ENCODE measurements around the gene NCK2.

NCK2 gene

DNA sequence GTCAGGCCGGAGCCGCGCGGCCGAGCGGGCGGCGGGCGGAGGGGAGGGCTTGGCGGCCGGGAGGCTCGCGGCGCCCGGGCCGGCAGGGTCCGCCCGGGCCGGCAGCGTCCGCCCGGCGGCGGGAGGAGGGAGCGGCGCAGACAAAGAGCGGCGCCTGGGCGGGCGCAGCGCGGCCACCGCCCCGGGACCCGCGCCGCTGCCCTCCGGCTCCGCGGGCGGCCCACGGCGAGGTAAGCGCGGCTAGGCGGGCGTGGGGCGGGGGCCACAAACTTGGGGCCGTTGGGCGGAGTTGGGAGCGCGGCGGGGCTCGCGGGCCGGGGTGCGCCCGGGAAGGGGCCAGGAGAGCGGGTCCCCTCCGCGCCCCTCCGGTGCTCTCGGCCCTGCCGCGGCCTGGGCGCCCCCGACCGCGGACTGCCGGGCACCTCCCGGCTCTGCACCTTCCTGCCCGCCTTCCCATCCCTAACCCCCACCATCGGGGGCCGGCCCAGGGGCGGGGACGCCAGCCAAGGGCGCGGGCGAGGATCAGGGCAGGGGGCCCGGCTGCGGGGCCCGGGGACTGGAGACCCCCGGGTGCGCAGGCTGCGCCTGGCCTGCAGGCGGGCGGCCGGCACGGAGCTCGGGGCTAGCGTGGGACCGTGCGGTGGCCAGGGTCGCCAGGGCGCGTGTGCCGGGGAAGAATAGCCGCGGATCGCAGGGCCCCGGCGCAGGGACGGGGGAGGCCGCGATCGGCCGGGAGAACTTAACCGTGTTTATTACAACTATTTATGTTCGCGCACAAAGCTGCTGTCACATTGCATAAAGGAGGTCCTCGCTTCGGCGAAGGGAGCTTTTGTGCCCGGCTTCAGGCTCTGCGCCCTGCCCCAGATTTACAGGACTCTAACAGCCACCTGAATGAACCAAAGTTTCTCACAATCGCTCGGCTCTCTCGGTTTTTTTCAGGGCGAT lies at the start of gene NCK2:
NCK2 (plus strand) TSS at position 4 of the 945 bp plus-strand sequence. CDS start 110,152 bp downstream, outside the sequence.
- peak; percentile 45 for DNase-seq (ENCODE audit: low spot score)

DNA sequence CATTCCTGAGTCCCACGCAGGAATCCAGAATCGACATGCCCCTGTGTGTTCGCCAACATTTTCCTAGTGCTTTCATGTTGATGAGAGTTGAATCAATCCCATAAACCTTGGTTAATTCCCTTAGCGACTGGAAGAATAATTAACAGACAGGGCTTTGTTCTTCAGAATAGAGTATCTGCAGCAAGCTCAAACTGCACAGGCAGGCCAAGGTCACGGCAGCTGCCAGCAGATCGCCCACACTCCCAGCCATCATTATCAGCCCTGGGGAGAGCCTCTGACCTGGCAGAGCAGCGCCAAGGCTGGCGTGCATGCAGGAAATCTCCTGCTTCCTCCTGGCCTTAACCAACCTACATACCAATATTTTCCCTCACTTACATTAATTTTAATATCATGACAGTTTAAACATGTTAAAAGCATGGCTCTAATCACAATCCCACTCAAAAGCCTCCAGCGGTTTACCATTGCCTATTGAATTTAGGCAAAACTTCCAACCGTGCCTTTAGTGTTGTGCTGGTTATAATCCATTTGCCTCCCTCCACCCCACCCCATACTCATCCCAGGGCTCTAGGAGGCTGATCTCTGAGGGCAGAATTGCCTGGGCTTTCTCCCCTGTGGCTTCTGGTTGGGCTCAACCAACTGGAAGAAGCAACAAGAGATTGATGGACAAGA lies 46.8 kb upstream of the NCK2 start:
- DNase-seq (ENCODE audit: low spot score): no peak

DNA sequence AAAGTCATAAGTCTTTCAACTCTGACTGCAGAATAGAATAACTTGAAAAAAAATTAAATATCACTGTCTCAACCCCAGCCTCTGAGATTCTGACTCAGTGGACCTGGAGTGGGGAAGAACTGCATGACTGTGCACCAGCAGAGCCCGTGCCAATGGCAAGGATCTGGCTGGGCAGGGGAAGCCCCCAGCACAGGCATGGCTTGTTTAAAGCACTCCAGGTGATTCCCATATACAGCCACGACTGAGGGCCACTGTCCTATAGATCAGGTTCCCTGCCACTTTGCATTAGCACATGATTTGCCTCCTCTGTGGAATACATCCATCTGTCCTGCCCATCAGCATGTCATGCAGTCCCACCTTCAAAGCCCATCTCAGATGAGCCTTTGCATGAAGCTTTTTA lies 45.9 kb upstream of the NCK2 start:
- DNase-seq (ENCODE audit: low spot score): no peak

DNA sequence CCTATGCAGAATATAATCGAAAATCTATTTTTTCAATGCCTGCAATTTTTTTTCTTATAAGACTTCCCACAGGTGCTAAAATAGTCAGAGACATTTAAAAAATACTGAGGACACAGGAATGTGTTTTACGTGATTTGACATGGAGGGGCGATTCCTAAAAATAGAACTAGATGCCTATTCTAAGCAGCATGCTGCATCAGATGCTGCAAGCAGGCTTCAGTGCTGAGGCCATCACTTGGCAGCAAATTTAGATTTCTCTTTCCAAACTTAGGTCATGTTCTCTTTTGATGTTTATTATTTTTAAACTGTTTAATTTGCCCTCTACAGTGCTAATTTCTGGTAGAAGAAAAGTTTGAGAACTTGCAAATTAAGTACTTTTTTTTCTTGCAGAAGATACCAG lies 43.7 kb upstream of the NCK2 start:
- DNase-seq (ENCODE audit: low spot score): no peak

DNA sequence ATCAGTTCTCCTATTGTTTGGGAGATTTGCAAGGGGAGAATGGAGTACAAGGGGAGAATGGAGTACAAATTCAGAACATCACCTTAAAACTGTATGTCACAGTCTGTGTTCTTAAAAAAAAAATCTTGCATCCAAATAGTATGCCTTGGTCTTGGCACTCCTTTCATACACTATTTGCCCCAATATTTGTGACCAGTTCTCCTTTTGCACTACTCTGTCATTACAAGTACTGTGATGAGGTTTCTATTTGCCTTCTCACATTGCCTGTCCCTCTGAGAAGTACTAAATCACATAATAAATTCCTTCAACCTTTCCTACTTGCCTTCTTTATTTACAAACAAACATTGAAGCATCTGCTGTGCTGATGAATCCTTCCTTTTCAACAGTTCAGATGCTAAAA lies 36.0 kb upstream of the NCK2 start:
- no peak for DNase-seq (ENCODE audit: low spot score)

DNA sequence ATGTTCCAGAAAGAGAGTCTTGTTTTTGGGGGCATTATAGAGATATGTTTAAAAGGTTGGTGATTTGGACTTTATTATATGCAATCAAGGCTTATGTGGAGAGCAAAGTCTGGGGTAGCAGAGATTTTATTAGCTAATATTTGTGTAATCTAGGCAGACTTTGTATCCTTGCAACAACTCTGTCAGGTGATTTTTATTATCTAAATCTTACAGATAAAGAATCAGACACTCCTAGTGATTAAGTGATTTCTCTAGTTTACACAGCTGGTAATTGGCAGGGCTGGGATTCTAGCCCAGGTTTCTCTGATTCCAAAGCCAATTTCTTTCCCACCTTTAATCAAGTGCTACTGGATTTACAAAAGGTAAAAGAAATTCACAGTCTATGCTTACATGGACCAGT lies 33.3 kb upstream of the NCK2 start:
- no peak for DNase-seq (ENCODE audit: low spot score)

DNA sequence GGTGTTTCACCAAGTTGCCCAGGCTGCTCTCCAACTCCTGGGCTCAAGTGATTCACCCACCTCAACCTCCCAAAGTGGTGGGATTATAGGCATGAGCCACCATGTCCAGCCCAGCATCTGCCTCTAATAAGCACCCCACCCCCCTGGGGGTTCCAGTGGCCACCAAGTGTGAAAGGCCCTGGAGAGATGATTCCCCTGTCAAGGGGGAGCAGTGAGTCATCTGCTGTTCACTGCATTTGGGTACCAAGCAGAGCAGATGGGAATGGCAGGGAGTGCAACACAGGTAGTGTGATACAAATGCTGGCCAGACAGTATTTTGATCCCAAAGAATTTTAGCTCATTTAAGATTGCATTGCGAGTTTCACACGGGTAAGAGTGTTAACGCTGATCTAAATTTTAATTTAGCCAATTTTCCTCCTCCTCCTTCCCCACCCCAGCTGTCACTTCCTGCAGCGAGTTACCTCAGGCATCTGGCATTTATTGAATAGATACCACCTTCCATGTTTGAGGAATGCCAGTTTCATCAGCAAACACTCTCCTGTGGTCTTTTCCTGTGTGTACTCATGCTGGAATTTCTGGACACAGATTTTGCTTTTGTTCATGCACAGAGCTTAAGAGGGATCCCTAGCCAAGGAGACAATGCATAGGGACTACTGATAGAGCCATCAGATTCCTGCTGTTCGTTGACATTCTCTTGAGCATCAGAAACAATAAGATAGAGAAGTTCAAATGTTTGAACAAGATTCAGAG lies 32.4 kb upstream of the NCK2 start:
- no peak for DNase-seq (ENCODE audit: low spot score)

DNA sequence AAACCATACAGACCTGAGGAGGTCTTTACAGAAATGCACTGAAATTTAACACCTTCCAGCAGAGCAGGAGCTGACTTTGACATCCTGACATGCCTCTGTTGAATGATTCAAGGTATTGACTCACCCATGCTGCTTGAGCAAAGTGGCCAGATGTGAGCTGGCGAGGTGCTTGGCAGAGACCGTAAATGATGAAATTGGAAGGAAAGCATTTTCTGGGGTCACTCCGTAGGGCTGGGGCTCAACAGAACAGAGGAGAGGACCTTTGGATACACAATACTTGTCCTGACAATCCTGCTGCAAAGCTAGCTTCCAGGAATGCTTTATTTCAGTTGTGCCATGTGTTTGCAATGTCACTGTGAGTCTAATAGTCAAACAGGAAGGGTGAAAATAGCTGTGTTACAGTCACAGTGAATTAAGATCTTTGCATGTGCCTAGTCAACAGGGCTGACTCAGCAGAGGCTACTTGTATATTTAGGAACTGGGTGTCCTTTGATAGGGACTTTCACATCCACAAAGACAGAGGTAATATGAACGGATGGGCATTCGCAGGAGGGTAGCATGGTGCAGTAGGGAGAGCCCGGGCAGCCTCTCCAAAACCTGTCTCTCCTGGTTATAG lies 31.6 kb upstream of the NCK2 start:
- no peak for DNase-seq (ENCODE audit: low spot score)

DNA sequence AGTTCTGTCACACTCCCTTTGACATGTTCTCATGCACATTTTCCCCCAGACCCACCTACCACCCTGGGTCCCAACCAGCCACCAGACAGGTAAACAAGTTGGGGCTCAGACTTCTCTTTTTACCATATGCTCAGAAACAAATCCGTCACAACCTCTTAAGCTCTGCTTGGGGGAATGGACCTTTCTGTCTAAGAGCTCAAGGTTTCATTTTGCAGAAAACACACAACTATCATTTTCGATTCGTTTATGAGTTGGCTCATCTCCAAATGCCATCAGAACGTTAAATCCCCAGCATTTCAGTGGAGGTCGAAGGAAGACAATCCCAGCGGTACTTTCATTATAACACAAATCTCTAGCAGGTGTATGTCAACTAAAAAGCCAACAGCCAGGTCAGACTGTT lies 30.6 kb upstream of the NCK2 start:
- DNase-seq (ENCODE audit: low spot score): no peak

DNA sequence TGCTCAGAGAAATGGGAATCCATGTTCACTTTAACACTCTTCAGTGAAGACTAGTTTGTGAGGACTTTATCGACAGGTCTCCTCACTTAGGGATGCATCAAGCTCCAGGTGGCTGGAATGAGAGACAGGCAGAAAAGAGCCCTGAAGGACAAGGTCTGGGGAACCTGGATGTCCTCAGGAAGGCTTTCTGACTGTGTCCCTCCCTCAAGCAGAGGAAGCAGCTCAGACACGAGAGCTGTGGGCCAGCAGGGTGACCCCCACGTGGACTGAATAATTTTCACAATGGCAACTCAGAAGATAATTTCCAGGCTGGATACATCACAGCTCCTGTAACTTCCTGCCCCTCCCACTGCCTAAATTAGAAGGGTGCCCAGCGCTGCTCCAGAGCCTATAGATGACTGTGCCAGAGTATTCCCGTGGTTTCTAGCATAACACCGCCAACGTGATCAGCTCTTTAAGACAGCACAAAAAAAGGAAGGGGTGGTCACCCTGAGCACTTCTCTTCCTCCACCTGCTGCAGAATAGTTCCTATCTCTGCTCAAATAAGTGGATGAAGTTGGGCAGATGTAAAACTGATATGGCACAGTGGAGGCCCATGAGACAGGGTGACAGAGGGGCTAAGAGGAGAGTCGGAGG lies 25.7 kb upstream of the NCK2 start:
- no peak for DNase-seq (ENCODE audit: low spot score)

DNA sequence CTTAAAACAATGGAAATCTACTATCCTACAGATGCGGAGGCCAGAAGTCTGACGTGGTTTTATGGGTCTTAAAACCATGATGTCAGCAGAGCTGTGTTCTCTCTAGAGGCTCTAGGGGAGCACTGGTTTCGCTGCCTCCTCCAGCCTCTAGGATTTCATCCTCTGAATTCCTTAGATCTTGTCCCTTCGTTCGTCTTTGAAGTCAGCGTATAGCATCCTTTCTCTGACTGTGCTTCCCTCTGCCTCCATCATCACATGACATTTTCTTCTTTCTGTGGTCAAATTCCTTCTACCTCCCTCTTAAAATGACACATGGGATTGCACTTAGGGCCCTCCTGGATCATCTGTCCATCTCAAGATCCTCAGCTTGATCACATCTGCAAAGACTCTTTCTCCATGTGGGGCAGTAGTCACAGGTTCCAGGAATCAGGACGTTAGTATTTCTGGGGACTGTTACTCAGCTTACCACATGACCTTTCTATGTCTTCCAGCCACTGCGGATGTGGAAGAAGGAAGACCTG lies 22.7 kb upstream of the NCK2 start:
- no peak for DNase-seq (ENCODE audit: low spot score)

DNA sequence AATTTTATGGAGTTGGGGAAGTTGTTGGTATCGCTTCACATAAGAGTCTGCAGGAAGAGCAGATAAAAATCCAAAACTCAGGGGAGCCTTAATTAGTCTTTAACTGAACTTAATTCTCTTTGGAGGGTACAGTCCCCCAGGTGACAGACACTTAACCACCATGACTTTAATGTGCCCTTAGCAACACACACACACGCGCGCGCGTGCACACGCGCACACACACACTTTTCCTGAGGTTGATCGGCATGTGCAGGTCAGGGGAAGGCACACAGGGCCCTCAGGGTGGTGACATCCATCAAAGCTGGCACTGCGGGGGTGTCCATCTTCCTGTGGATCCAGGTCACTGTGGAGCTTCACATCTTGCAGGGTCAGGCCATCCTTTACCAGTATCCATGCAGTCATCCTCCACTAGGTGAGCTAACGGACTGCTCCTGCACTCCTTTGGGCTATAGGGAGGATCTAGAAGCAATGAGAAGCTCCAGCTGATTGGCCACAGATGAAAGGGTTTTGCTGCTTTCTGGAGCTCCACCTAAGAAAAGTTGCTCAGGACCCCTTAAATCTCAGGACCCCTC lies 21.9 kb upstream of the NCK2 start:
- DNase-seq (ENCODE audit: low spot score): no peak

DNA sequence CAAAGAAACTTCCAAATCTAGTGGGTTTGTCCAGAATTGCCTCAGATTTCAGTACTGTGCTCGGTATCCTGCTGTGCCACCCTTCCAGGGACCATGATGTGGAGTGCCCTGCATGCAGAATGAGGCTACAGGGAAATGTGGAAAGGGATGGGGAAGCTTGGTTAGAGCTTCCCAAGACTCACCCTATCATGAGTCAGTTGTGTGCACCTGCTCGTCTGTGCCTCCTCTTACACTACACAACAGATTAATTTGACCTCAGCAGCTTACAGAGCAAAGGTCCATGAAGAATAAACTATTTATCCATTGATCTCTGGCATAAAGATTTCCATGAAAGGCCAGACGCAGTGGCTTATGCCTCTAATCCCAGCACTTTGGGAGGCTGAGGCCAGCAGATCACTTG lies 21.3 kb upstream of the NCK2 start:
- DNase-seq (ENCODE audit: low spot score): no peak

DNA sequence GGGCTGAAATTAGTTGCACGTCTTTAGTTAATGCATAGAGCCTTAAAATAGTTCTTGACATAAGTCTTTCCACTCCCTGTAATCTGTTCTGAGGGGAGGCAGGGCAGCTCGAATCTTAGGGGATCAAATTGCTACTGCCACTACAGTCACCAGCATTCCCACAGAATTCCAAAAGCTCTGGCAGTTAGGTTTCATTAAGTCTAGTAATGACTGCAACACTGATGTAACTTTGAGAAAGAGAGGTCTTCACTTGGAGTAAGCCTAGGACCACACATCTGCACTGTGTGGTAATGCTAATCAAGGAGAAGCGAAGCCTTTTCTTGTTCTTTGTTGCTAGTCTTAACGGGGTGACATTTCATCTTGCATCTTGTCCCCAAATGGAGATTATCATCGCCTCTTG lies 19.3 kb upstream of the NCK2 start:
- DNase-seq (ENCODE audit: low spot score): no peak

DNA sequence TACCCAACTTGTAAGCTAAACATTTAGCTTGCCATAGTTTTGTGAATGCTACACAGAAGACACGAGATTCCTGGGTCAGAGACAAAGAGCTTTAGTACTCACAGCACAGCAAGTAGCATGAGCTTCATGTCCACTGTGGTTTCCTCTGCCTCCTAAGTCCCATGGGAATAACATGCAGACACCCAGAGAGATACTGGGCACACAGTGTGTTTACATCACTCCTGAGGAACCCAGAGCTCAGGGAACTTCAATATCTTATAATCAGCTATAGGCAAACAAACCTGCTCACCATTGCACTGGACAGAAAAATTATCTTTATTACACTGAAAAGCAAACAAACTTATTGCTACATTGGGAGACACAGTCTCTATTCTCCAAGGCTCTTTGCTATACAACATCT lies 14.5 kb upstream of the NCK2 start:
- DNase-seq (ENCODE audit: low spot score): no peak

DNA sequence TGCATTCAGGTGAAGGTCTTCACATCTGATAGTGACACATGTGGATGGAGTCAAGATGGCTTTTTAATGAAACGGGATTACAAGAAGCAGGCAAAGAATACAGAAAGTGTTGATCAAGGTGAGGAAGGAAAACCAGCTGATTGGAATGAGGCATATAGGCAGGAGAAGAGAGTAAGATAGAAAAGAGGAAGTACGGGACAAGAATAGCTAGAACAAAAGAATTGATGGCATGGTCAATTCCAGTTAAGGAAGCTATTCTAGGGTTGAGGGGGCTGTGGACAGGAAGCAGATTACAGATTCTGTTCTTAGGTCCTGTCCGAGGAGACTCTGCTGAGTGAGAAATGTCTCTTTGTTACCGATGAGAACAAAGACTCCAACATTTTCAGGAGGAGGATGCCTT lies 13.2 kb upstream of the NCK2 start:
- DNase-seq (ENCODE audit: low spot score): no peak

DNA sequence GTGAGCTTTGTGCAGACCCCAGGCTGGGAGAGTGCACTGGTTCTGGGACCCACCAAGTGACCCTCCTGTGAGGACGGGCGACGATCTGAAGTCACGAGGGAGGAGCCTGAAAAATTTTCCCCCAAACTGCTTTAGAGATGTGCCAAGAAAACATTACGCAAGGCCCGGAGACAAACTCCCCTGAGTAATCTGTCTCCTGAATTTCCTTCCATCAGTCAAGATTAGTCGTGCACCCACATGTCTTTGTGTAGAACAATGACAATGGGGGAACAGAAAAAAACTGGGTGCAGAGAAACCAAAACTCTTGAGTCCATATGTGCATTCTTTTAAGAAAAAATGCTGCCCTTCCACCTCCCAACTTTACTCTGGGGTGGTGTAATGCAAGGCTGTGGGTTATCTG lies 12.6 kb upstream of the NCK2 start:
- DNase-seq (ENCODE audit: low spot score): no peak

DNA sequence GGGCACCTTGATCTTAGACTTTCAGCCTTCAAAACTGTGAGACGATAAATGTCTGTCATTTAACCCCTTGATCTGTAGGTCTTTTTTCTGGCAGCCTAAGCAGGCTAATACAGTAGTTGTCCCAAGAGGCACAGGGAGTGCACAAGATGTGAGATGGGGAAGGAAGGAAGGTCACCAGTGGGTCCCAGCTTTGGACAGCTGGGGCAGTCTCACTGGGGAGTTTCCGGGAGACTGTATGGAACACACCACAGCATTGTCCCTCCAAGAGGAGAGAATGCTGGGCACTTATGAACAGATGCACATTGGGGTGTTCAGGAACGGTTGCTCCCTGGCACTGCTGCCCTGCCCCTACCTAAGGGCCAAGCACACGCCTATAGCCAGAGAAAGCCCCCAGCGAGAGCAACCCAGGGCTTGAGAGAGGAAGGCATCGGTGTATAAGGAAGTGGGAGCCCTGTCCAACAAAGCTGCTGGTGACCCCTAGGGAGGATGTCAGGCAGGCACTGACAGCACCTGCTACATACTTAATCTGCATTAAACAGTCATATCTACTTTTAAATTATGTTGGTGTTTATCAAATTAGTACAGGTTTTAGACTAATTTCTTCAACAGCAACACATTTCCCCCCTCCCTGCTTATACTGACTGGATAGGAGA lies 11.6 kb upstream of the NCK2 start:
- DNase-seq (ENCODE audit: low spot score): no peak

DNA sequence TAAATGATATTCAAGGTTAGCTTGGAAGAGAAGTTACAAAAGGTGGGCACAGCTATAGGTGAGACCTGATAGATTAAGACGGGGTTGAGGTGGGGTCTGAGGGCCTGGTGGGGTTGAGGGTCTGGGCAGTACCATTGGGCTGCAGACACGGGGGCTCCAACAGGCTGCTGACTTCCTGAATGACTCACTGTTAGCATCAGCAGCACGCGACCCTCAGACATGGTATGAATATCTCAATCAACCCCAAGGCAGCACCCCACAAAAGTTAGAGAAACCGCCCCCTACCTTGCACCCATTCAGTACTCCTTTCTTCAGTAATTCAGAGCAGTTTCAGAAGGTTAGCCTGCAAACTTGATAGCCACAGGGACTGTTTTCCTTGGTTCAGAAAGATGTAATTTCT lies 10.8 kb upstream of the NCK2 start:
- no peak for DNase-seq (ENCODE audit: low spot score)

DNA sequence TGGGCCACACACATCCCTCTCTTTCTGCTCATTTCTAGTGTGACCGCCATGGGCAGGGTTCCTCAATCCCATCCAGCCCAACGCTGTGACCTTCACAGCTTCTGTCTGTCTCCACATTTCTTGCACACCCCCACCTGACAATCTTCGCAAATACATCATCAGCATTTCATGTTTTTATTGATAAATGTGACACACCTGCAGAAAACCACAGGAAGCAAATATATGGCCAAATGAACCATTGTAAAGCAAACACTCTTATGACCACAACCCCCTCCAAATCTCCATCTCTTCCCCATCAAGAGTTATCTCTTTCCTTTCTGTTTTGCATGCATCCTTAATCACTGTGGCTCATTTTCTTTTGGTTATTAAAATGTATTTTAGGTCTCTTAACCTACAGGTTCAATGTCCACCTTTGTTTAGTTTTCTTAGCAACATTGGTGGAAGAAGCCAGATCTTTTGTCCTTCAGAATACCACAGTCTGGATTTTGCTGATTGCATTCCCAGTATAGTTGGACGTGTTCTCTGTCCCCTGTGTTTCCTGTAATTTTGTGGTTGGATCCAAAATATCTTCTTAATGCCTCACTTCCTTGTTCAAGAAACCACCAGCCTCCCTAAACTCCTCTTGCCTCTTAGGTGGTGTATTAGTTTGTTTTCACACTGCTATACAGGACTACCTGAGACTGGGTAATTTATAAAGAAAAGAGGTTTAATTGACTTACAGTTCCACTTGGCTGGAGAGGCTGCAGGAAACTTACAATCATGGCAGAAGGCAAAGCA lies 9.8 kb upstream of the NCK2 start:
- no peak for DNase-seq (ENCODE audit: low spot score)
